BLaER1 treated with 17β-estradiol and CSF1 and Interleukin-3, amounts not matched to agents 10 nM and 100 nM (cell line): ENCODE results near the gene DUSP10.

Source experiments
- H3K27ac ChIP-seq, 11 experiments: shearing (Covaris generic); formaldehyde crosslinking; 2 replicates each; pipeline ENCODE4 v1.8.1; 2022
- H3K27me3 ChIP-seq, 11 experiments: shearing (Covaris generic); formaldehyde crosslinking; 2 replicates each; pipeline ENCODE4 v1.8.1; 2022
- H3K36me3 ChIP-seq, 11 experiments: shearing (Covaris generic); formaldehyde crosslinking; 2 replicates each; pipeline ENCODE4 v1.8.1; 2022
- H3K4me1 ChIP-seq, 10 experiments: shearing (Covaris generic); formaldehyde crosslinking; 2 replicates each; pipeline ENCODE4 v1.8.1; 2022
- H3K4me2 ChIP-seq, 11 experiments: shearing (Covaris generic); formaldehyde crosslinking; 2 replicates each; pipeline ENCODE4 v1.8.1; 2022
- H3K4me3 ChIP-seq, 10 experiments: shearing (Covaris generic); formaldehyde crosslinking; 2 replicates each; pipeline ENCODE4 v1.8.1; 2022
- H3K9ac ChIP-seq, 11 experiments: shearing (Covaris generic); formaldehyde crosslinking; 2 replicates each; pipeline ENCODE4 v1.8.1; 2022
- H3K9me3 ChIP-seq, 11 experiments: shearing (Covaris generic); formaldehyde crosslinking; replicated peaks in 1 of 11; 2 replicates each; pipeline ENCODE4 v1.8.1; 2022
- H4K20me1 ChIP-seq, 11 experiments: shearing (Covaris generic); formaldehyde crosslinking; 2 replicates each; pipeline ENCODE4 v1.8.1; 2022
- Cebpa-rat ChIP-seq, 11 experiments: shearing (Covaris generic); IDR thresholded peaks; 2 replicates each; pipeline ENCODE4 v1.8.1; 2022

Gene DUSP10

GRCh38 chr1:221740993-221741702 lies 741 bp downstream of the DUSP10 start:
- peak overlapping the region; percentile 64 to 99 (median 85) for H3K27ac ChIP-seq

GRCh38 chr1:221740369-221740992 lies 1.4 kb downstream of the DUSP10 start:
- H3K4me2 ChIP-seq, result peak overlapping the region; percentile 88 to 97 (median 94)
- H3K27ac ChIP-seq, result peak overlapping the region; percentile 64 to 99 (median 85)
- peaks cover 0 to 62% (median 24%) of the 10 kb centered on the region in 11 experiments; a peak in 13 of 22 replicates for H4K20me1 ChIP-seq
- peak overlapping the region; percentile 72 to 86 (median 78) for H3K4me3 ChIP-seq
- no peaks in the 10 kb centered on the region for H3K27me3 ChIP-seq
- no peak for TF ChIP-seq Cebpa-rat (IDR thresholded peaks at IDR 0.05)
- H3K9me3 ChIP-seq, result peaks cover 0 to 26% (median 7%) of the 10 kb centered on the region in 11 experiments; a peak in 9 of 22 replicates
- peak overlapping the region; percentile 80 to 97 (median 89) for H3K9ac ChIP-seq
- H3K36me3 ChIP-seq, result peaks cover 35 to 43% (median 38%) of the 10 kb centered on the region in 11 experiments
- H3K4me1 ChIP-seq, result peaks cover 25 to 62% (median 34%) of the 10 kb centered on the region in 10 experiments

More at GRCh38 chr1:221740993-221741702, 741 bp downstream of the DUSP10 start:
- peaks cover 25 to 55% (median 34%) of the 10 kb centered on the region in 10 experiments for H3K4me1 ChIP-seq
- H3K36me3 ChIP-seq, result peaks cover 32 to 37% (median 35%) of the 10 kb centered on the region in 11 experiments
- peaks cover 0 to 56% (median 18%) of the 10 kb centered on the region in 11 experiments; a peak in 13 of 22 replicates for H4K20me1 ChIP-seq
- peak overlapping the region; percentile 80 to 97 (median 89) for H3K9ac ChIP-seq
- peak overlapping the region; percentile 88 to 97 (median 94) for H3K4me2 ChIP-seq
- no peaks in the 10 kb centered on the region for H3K27me3 ChIP-seq
- peak overlapping the region; percentile 72 to 86 (median 78) for H3K4me3 ChIP-seq
- H3K9me3 ChIP-seq, result peaks cover 0 to 26% (median 7%) of the 10 kb centered on the region in 11 experiments; a peak in 9 of 22 replicates
- TF ChIP-seq Cebpa-rat (IDR thresholded peaks at IDR 0.05), result no peak

GRCh38 chr1:221739677-221740025 lies 2.2 kb downstream of the DUSP10 start:
- no peak for TF ChIP-seq Cebpa-rat (IDR thresholded peaks at IDR 0.05)
- H3K9ac ChIP-seq, result peak overlapping the region in 3 of 11 experiments; percentile 84 to 89 (median 87); a peak in 4 of 22 replicates
- H3K9me3 ChIP-seq, result peaks cover 0 to 26% (median 7%) of the 10 kb centered on the region in 11 experiments; a peak in 9 of 22 replicates
- peak overlapping the region; percentile 88 to 97 (median 94); a peak in 19 of 22 replicates for H3K4me2 ChIP-seq
- H3K4me3 ChIP-seq, result peak overlapping the region in 7 of 10 experiments; percentile 72 to 86 (median 81); a peak in 12 of 20 replicates
- peaks cover 35 to 48% (median 41%) of the 10 kb centered on the region in 11 experiments for H3K36me3 ChIP-seq
- peaks cover 0 to 71% (median 24%) of the 10 kb centered on the region in 11 experiments; a peak in 13 of 22 replicates for H4K20me1 ChIP-seq
- H3K27me3 ChIP-seq, result no peaks in the 10 kb centered on the region
- no peak overlapping the region for H3K27ac ChIP-seq
- peaks cover 25 to 69% (median 34%) of the 10 kb centered on the region in 10 experiments for H3K4me1 ChIP-seq

GRCh38 chr1:221739018-221739676 lies 2.7 kb downstream of the DUSP10 start:
- Histone ChIP-seq H4K20me1 (peaks cover 0 to 76% (median 24%) of the 10 kb centered on the region in 11 experiments; a peak in 13 of 22 replicates), H3K9me3 (peaks cover 0 to 26% (median 7%) of the 10 kb centered on the region in 11 experiments; a peak in 9 of 22 replicates), H3K36me3 (peaks cover 35 to 53% (median 41%) of the 10 kb centered on the region in 11 experiments), H3K27ac (no peak overlapping the region), H3K9ac (no peak overlapping the region), H3K4me3 (peak overlapping the region in 3 of 10 experiments; percentile 12 to 86 (median 81); a peak in 5 of 20 replicates), H3K4me1 (peaks cover 23 to 72% (median 33%) of the 10 kb centered on the region in 10 experiments), H3K4me2 (peak overlapping the region; percentile 88 to 97 (median 94); a peak in 18 of 22 replicates), H3K27me3 (no peaks in the 10 kb centered on the region)
- TF ChIP-seq Cebpa-rat (IDR thresholded peaks at IDR 0.05), result no peak

GRCh38 chr1:221736714-221737113 lies 5.2 kb downstream of the DUSP10 start:
- H3K36me3 ChIP-seq, result peaks cover 37 to 72% (median 47%) of the 10 kb centered on the region in 11 experiments
- no peak overlapping the region for H3K27ac ChIP-seq
- no peaks in the 10 kb centered on the region for H3K27me3 ChIP-seq
- H3K4me1 ChIP-seq, result peaks cover 13 to 74% (median 23%) of the 10 kb centered on the region in 10 experiments
- peak overlapping the region in 5 of 11 experiments; percentile 18 to 97 (median 28); a peak in 7 of 22 replicates for H3K4me2 ChIP-seq
- TF ChIP-seq Cebpa-rat (IDR thresholded peaks at IDR 0.05), result no peak
- peaks cover 0 to 100% (median 25%) of the 10 kb centered on the region in 11 experiments; a peak in 14 of 22 replicates for H4K20me1 ChIP-seq
- peaks cover 0 to 26% (median 7%) of the 10 kb centered on the region in 11 experiments; a peak in 9 of 22 replicates for H3K9me3 ChIP-seq
- peak overlapping the region in 1 of 10 experiments; percentile 81; a peak in 2 of 20 replicates for H3K4me3 ChIP-seq
- no peak overlapping the region for H3K9ac ChIP-seq

GRCh38 chr1:221735999-221736398 lies 5.9 kb downstream of the DUSP10 start:
- Histone ChIP-seq H4K20me1 (peaks cover 0 to 98% (median 25%) of the 10 kb centered on the region in 11 experiments; a peak in 14 of 22 replicates), H3K4me2 (peak overlapping the region in 5 of 11 experiments; percentile 15 to 97 (median 20); a peak in 5 of 22 replicates), H3K27ac (no peak overlapping the region), H3K4me1 (peaks cover 13 to 74% (median 21%) of the 10 kb centered on the region in 10 experiments), H3K36me3 (peaks cover 37 to 79% (median 47%) of the 10 kb centered on the region in 11 experiments), H3K4me3 (peak overlapping the region in 1 of 10 experiments; percentile 81; a peak in 1 of 20 replicates), H3K9me3 (peaks cover 0 to 26% (median 7%) of the 10 kb centered on the region in 11 experiments; a peak in 9 of 22 replicates), H3K9ac (no peak overlapping the region), H3K27me3 (no peaks in the 10 kb centered on the region)
- no peak for TF ChIP-seq Cebpa-rat (IDR thresholded peaks at IDR 0.05)

GRCh38 chr1:221734187-221734586 lies 7.7 kb downstream of the DUSP10 start:
- no peak for TF ChIP-seq Cebpa-rat (IDR thresholded peaks at IDR 0.05)
- no peak overlapping the region for H3K9ac ChIP-seq
- no peak overlapping the region for H3K4me3 ChIP-seq
- peaks cover 0 to 72% (median 8%) of the 10 kb centered on the region in 10 experiments; a peak in 11 of 20 replicates for H3K4me1 ChIP-seq
- H3K9me3 ChIP-seq, result peaks cover 0 to 24% (median 7%) of the 10 kb centered on the region in 11 experiments; a peak in 9 of 22 replicates
- no peaks in the 10 kb centered on the region for H3K27me3 ChIP-seq
- peak overlapping the region in 2 of 11 experiments; percentile 46 to 94; a peak in 4 of 22 replicates for H3K4me2 ChIP-seq
- H4K20me1 ChIP-seq, result peaks cover 0 to 100% (median 19%) of the 10 kb centered on the region in 11 experiments; a peak in 13 of 22 replicates
- H3K27ac ChIP-seq, result no peak overlapping the region
- peaks cover 33 to 89% (median 42%) of the 10 kb centered on the region in 11 experiments for H3K36me3 ChIP-seq

- H3K4me3 ChIP-seq, result no peak overlapping the region
- no peak overlapping the region for H3K4me2 ChIP-seq
- H3K27ac ChIP-seq, result no peak overlapping the region
- H4K20me1 ChIP-seq, result peaks cover 0 to 84% (median 19%) of the 10 kb centered on the region in 11 experiments; a peak in 11 of 22 replicates
- peaks cover 0 to 6% (median 0%) of the 10 kb centered on the region in 11 experiments; a peak in 2 of 22 replicates for H3K9me3 ChIP-seq
- H3K9ac ChIP-seq, result no peak overlapping the region
- peaks cover 15 to 88% (median 24%) of the 10 kb centered on the region in 11 experiments for H3K36me3 ChIP-seq
- no peaks in the 10 kb centered on the region for H3K27me3 ChIP-seq
- H3K4me1 ChIP-seq, result peaks cover 0 to 65% (median 0%) of the 10 kb centered on the region in 10 experiments; a peak in 8 of 20 replicates
- TF ChIP-seq Cebpa-rat (IDR thresholded peaks at IDR 0.05), result no peak
These were observed 9.8 kb downstream of the DUSP10 start for GRCh38 chr1:221732052-221732451.
